ENCODE measurements around the gene ADK.
"Not testable (repeated sequence)": the region's sequence is repeated elsewhere in the genome, so short reads cannot be mapped to it uniquely, and the experiment has no call there.

ADK gene

GRCh38 chr10:74486659-74487058 is 335.6 kb downstream of the ADK start:
- no peak overlapping the region for H3K4me3 ChIP-seq (ENCODE audit: low read depth, low read length)
- DNase-seq (ENCODE audit: low read depth, low spot score) = no peak
- no peak for TF ChIP-seq CTCF (IDR thresholded peaks at IDR 0.05; ENCODE audit: insufficient read depth, low read length, missing control alignments)
- ChIA-PET POLR2A (no interaction called here), CTCF (no interaction called here)

GRCh38 chr10:74488907-74489306 is 337.9 kb downstream of the ADK start:
- no peak for DNase-seq (ENCODE audit: low read depth, low spot score)
- ChIA-PET CTCF (no interaction called here), POLR2A (no interaction called here)
- no peak for TF ChIP-seq CTCF (IDR thresholded peaks at IDR 0.05; ENCODE audit: insufficient read depth, low read length, missing control alignments)
- no peak overlapping the region for H3K4me3 ChIP-seq (ENCODE audit: low read depth, low read length)

GRCh38 chr10:74490551-74490950 is 339.5 kb downstream of the ADK start:
- no peak for DNase-seq (ENCODE audit: low read depth, low spot score)
- TF ChIP-seq CTCF (IDR thresholded peaks at IDR 0.05; ENCODE audit: insufficient read depth, low read length, missing control alignments) = no peak
- ChIA-PET POLR2A (no interaction called here), CTCF (interaction anchor here (0.7 kb wide), 1 partner anchor 189 kb away, joined by 3 read pairs; no protein-coding TSS in a partner anchor)
- no peak overlapping the region for H3K4me3 ChIP-seq (ENCODE audit: low read depth, low read length)

GRCh38 chr10:74491014-74491413 is 340.0 kb downstream of the ADK start:
- no peak for TF ChIP-seq CTCF (IDR thresholded peaks at IDR 0.05; ENCODE audit: insufficient read depth, low read length, missing control alignments)
- POLR2A ChIA-PET = no interaction called here
- no peak overlapping the region for H3K4me3 ChIP-seq (ENCODE audit: low read depth, low read length)
- CTCF ChIA-PET = no interaction called here
- DNase-seq (ENCODE audit: low read depth, low spot score) = no peak

- CTCF ChIA-PET; DNase-seq (ENCODE audit: low read depth, low spot score); POLR2A ChIA-PET; H3K4me3 ChIP-seq (ENCODE audit: low read depth, low read length): not testable (repeated sequence)
Measured at GRCh38 chr10:74496276-74496675, 345.3 kb downstream of the ADK start.

- H3K4me3 ChIP-seq (ENCODE audit: low read depth, low read length); POLR2A ChIA-PET; CTCF ChIA-PET; DNase-seq (ENCODE audit: low read depth, low spot score): not testable (repeated sequence)
Measured at GRCh38 chr10:74498664-74499063, 347.6 kb downstream of the ADK start.

GRCh38 chr10:74500026-74500704 is 349.1 kb downstream of the ADK start:
- POLR2A ChIA-PET = no interaction called here
- H3K4me3 ChIP-seq (ENCODE audit: low read depth, low read length) = no peak overlapping the region
- CTCF ChIA-PET = interaction anchor here (1.1 kb wide), 1 partner anchor 24 kb away, joined by 3 read pairs; no protein-coding TSS in a partner anchor
- TF ChIP-seq CTCF (IDR thresholded peaks at IDR 0.05; ENCODE audit: insufficient read depth, low read length, missing control alignments) = no peak
- DNase-seq (ENCODE audit: low read depth, low spot score) = no peak
